Measurements from ENCODE around the gene OR6S1.

DNA sequence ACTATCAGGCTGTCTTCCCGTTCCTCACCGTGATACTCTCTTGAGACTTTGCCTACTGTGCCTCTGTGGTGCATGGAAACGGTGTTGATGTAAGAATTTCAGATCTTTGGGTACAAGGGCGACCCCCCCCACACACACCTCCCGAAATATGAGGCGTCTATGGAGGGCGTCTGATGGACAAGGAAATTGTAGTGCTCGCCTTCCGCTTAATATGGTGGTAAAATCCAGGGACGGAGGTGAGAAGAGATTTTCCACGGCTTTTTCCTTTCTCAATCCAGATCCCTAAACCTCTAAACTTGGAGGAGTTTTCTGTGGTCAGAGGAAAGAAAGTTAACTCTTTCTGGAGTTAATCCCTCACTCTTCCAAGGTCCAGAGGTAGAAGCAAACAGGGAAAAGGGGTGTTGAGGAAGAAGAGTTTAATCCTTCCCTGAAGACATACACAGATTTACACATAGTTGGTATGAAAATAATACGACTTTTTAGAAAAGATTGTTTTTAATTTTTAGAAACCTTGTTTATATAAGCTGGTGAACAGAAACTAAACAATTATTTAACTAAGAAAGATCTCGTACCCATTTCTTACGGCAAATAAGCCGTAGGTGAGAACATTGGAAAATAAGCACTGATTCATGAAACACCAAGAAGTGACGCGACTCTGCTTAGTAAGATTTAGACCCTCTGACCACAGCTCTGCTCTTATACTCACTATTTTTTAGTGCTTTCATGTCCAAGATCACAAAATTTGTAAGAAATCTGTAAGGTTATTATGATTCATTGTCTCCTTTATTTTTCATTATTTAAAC is 27.3 kb downstream of the OR6S1 start:
- TF ChIP-seq POLR2AphosphoS5 (IDR thresholded peaks at IDR 0.05; ENCODE audit: low read depth, low read length) (no peak), CTCF (IDR thresholded peaks at IDR 0.05) (no peak), REST (IDR thresholded peaks at IDR 0.05; ENCODE audit: insufficient read depth in 1 of 2, low read depth in 2 of 2, low read length in 1 of 2) (no peak), TCF7L2 (IDR thresholded peaks at IDR 0.05; ENCODE audit: low read depth, low read length) (no peak), SIN3A (IDR thresholded peaks at IDR 0.05; ENCODE audit: borderline replicate concordance, insufficient read depth, low read depth, low read length) (no peak)
